Keratinocyte (primary cell): ENCODE results near the gene S100PBP. TPM values are rescaled to one million over a fixed set of nuclear protein-coding genes. Genes with fewer than 3 reads are reported as not detected.

Experiments used
- DNase-seq: peaks from one replicate; pipeline ENCODE4 v3.0.0-alpha.2; 2011; ENCODE audit warnings: low read depth, missing footprints, low spot score
- FAIRE-seq: peaks from 2 replicates; lab custom pipeline; 2011; peaks lifted over from hg19 to GRCh38; lab: Jason Lieb, UNC
- H2AFZ ChIP-seq: 2 replicates; pipeline ENCODE4 v1.6.0; 2012; ENCODE audit warnings: low read length, control low read depth, inconsistent platforms; ENCODE audit not compliant: control insufficient read depth
- H3K27ac ChIP-seq: 2 replicates; pipeline ENCODE4 v1.5.1; 2011; ENCODE audit warnings: low read length; ENCODE audit not compliant: control insufficient read depth, insufficient read depth
- H3K27me3 ChIP-seq: 3 replicates; pipeline ENCODE4 v1.6.0; 2011; ENCODE audit warnings: low read length; ENCODE audit not compliant: control insufficient read depth, insufficient read depth; ENCODE audit errors: extremely low read depth
- H3K36me3 ChIP-seq, 2 experiments: 2 replicates in 1 of 2; 3 replicates in 1 of 2; pipeline ENCODE4 v1.5.1; 2011; ENCODE audit warnings: low read length in 2 of 2, mild to moderate bottlenecking in 1 of 2; ENCODE audit not compliant: control insufficient read depth in 2 of 2, insufficient read depth in 2 of 2; ENCODE audit errors: extremely low read depth in 1 of 2
- H3K4me1 ChIP-seq: 3 replicates; pipeline ENCODE4 v1.5.1; 2011; ENCODE audit warnings: low read length; ENCODE audit not compliant: control insufficient read depth, insufficient read depth; ENCODE audit errors: extremely low read depth
- H3K4me2 ChIP-seq: 3 replicates; pipeline ENCODE4 v1.6.0; 2011; ENCODE audit warnings: low read depth, low read length; ENCODE audit not compliant: control insufficient read depth, insufficient read depth; ENCODE audit errors: extremely low read depth
- H3K4me3 ChIP-seq, 3 experiments: fragments of 200-600 bp in 1 of 3; sonication (generic) in 1 of 3; 2 replicates in 2 of 3; 3 replicates in 1 of 3; pipeline ENCODE4 v1.5.1; 2011 to 2016; ENCODE audit warnings: low read length in 3 of 3, mild to moderate bottlenecking in 3 of 3, control low read depth in 2 of 3, inconsistent platforms in 1 of 3, low read depth in 1 of 3, mixed read lengths in 1 of 3, mixed run types in 1 of 3, moderate library complexity in 1 of 3; ENCODE audit not compliant: control insufficient read depth in 2 of 3, insufficient read depth in 2 of 3; ENCODE audit errors: extremely low read depth in 1 of 3
- H3K79me2 ChIP-seq: 2 replicates; pipeline ENCODE4 v1.6.0; 2012; ENCODE audit warnings: low read length; ENCODE audit not compliant: control insufficient read depth, insufficient read depth
- H3K9ac ChIP-seq: 3 replicates; pipeline ENCODE4 v1.6.0; 2011; ENCODE audit warnings: low read length; ENCODE audit not compliant: control insufficient read depth, insufficient read depth; ENCODE audit errors: extremely low read depth
- H3K9me1 ChIP-seq: 3 replicates; pipeline ENCODE4 v1.6.0; 2011; ENCODE audit warnings: low read length; ENCODE audit not compliant: control insufficient read depth, insufficient read depth; ENCODE audit errors: extremely low read depth
- H3K9me3 ChIP-seq: 2 replicates; pipeline ENCODE4 v1.5.1; 2012; ENCODE audit warnings: low read depth, low read length; ENCODE audit not compliant: control insufficient read depth
- H4K20me1 ChIP-seq: 3 replicates; pipeline ENCODE4 v1.6.0; 2011; ENCODE audit warnings: low read length; ENCODE audit not compliant: control insufficient read depth, insufficient read depth; ENCODE audit errors: extremely low read depth
- CTCF ChIP-seq, 3 experiments: IDR thresholded peaks in 1 of 3; conservative IDR thresholded peaks in 1 of 3; optimal IDR thresholded peaks in 1 of 3; 2 replicates in 2 of 3; 3 replicates in 1 of 3; pipeline versions ENCODE3 to v1.5.1; 2011; ENCODE audit warnings: low read length in 3 of 3, mild to moderate bottlenecking in 3 of 3, moderate library complexity in 2 of 3, control low read depth in 1 of 3, inconsistent platforms in 1 of 3; ENCODE audit not compliant: insufficient read depth in 2 of 3; ENCODE audit errors: extremely low read depth in 1 of 3
- EZH2 ChIP-seq: IDR thresholded peaks from one replicate; pipeline ENCODE4 v1.6.1; 2012; ENCODE audit warnings: inconsistent platforms, mild to moderate bottlenecking, low read length, moderate library complexity
- dilution Hi-C: fragments of 300-500 bp; cut with MboI; formaldehyde crosslinking; loops from one replicate; pipeline ENCODE4 v1.7.0; 2020; ENCODE audit warnings: low sequenced_read_pairs; ENCODE audit not compliant: extremely low pct_ligation_motif_present
- polyA plus RNA-seq, 5 experiments: library from polyadenylated mRNA; depleted of rRNA in 3 of 5; stranded (reverse) in 3 of 5; stranded (forward) in 1 of 5; unstranded in 1 of 5; fragments of >200 nt; gene quantifications; 1 replicate in 1 of 5; 2 replicates in 3 of 5; 3 replicates in 1 of 5; pipeline versions ENCODE4 v1.2.1 to v1.2.3, GENCODE V29; 2011 to 2012; ENCODE audit warnings: missing spikeins in 2 of 5, low read depth in 1 of 5, low replicate concordance in 1 of 5

The S100PBP gene
- polyA plus RNA-seq, 1 donor (not counting 4 experiments of a cell fraction or from before 2014, with no cell fraction given), result 29.0 TPM

- TF ChIP-seq CTCF (optimal IDR thresholded peaks at IDR 0.05 in 1 of 3, IDR thresholded peaks at IDR 0.05 in 1 of 3, conservative IDR thresholded peaks at IDR 0.05 in 1 of 3; ENCODE audit: extremely low read depth in 1 of 3, insufficient read depth in 2 of 3, low read length in 3 of 3) (no peak), EZH2 (no peak)
- dilution Hi-C loops, result no loop called here
- H3K9me1 ChIP-seq, result no peaks in the 10 kb centered on the region
- no peak for FAIRE-seq
- H3K4me2 ChIP-seq, result no peak overlapping the region
- H3K4me3 ChIP-seq, result no peak overlapping the region
- no peak overlapping the region for H3K9ac ChIP-seq
- H3K27ac ChIP-seq, result no peak overlapping the region
- peaks cover 4% of the 10 kb centered on the region for H4K20me1 ChIP-seq
- H3K4me1 ChIP-seq, result no peaks in the 10 kb centered on the region
- peaks cover 38% of the 10 kb centered on the region for H3K27me3 ChIP-seq
- no peaks in the 10 kb centered on the region for H3K36me3 ChIP-seq
- no peak for DNase-seq
- H2AFZ ChIP-seq, result no peak overlapping the region
- H3K9me3 ChIP-seq, result no peaks in the 10 kb centered on the region
- H3K79me2 ChIP-seq, result no peaks in the 10 kb centered on the region
Observed at GRCh38 chr1:32884032-32884372, 66.5 kb downstream of the S100PBP start.

GRCh38 chr1:32884726-32885125, 67.3 kb downstream of the S100PBP start:
- Histone ChIP-seq H3K27me3 (peaks cover 38% of the 10 kb centered on the region), H3K9me1 (no peaks in the 10 kb centered on the region), H3K4me1 (no peaks in the 10 kb centered on the region), H3K9me3 (no peaks in the 10 kb centered on the region), H2AFZ (no peak overlapping the region), H3K27ac (no peak overlapping the region), H3K9ac (no peak overlapping the region), H3K4me3 (no peak overlapping the region), H4K20me1 (peaks cover 4% of the 10 kb centered on the region), H3K79me2 (no peaks in the 10 kb centered on the region), H3K36me3 (no peaks in the 10 kb centered on the region), H3K4me2 (no peak overlapping the region)
- TF ChIP-seq EZH2, result no peak
- no peak for TF ChIP-seq CTCF (optimal IDR thresholded peaks at IDR 0.05 in 1 of 3, IDR thresholded peaks at IDR 0.05 in 1 of 3, conservative IDR thresholded peaks at IDR 0.05 in 1 of 3; ENCODE audit: extremely low read depth in 1 of 3, insufficient read depth in 2 of 3, low read length in 3 of 3)
- dilution Hi-C loops, result no loop called here
- FAIRE-seq (no peak), DNase-seq (no peak)
